Osteoblast (primary cell): Measurements from ENCODE around the gene APOA4. TPM values are rescaled to one million over a fixed set of nuclear protein-coding genes. Genes with fewer than 3 reads are reported as not detected.

Source experiments
- DNase-seq: peaks from one replicate; pipeline ENCODE4 v3.0.0; 2011; ENCODE audit warnings: low spot score, mixed read lengths; ENCODE audit not compliant: insufficient read length; ENCODE audit errors: missing footprints
- H2AFZ ChIP-seq: 2 replicates; pipeline ENCODE4 v1.6.0; 2011; ENCODE audit warnings: mild to moderate bottlenecking, low read length
- H3K27ac ChIP-seq: 2 replicates; pipeline ENCODE4 v1.5.1; 2011; ENCODE audit warnings: mild to moderate bottlenecking, low read depth, low read length, moderate library complexity
- H3K27me3 ChIP-seq: 2 replicates; pipeline ENCODE4 v1.6.0; 2012; ENCODE audit warnings: mild to moderate bottlenecking, control low read depth, inconsistent platforms, low read length, moderate library complexity; ENCODE audit not compliant: insufficient read depth
- H3K36me3 ChIP-seq: 2 replicates; pipeline ENCODE4 v1.5.1; 2011; ENCODE audit warnings: mild to moderate bottlenecking, low read length, control low read depth, moderate library complexity; ENCODE audit not compliant: insufficient read depth
- H3K4me1 ChIP-seq: 2 replicates; pipeline ENCODE4 v1.5.1; 2011; ENCODE audit warnings: mild to moderate bottlenecking, low read length, control low read depth, moderate library complexity; ENCODE audit not compliant: insufficient read depth
- H3K4me2 ChIP-seq: 2 replicates; pipeline ENCODE4 v1.6.0; 2011; ENCODE audit warnings: mild to moderate bottlenecking, low read length; ENCODE audit not compliant: insufficient read depth
- H3K4me3 ChIP-seq: fragments of 200-600 bp; sonication (generic); 3 replicates; pipeline ENCODE4 v1.5.1; 2012; ENCODE audit warnings: mild to moderate bottlenecking, low read length, inconsistent platforms; ENCODE audit not compliant: insufficient read depth
- H3K79me2 ChIP-seq: 2 replicates; pipeline ENCODE4 v1.6.0; 2012; ENCODE audit warnings: mild to moderate bottlenecking, low read length, control low read depth, inconsistent platforms; ENCODE audit not compliant: insufficient read depth
- H3K9me3 ChIP-seq: 2 replicates; pipeline ENCODE4 v1.5.1; 2011; ENCODE audit warnings: low read depth, low read length, control low read depth
- H4K20me1 ChIP-seq: 2 replicates; pipeline ENCODE4 v1.6.0; 2012; ENCODE audit warnings: mild to moderate bottlenecking, low read length, control low read depth; ENCODE audit not compliant: insufficient read depth
- total RNA-seq: library from RNA; depleted of rRNA; stranded (reverse); fragments of >200 nt; gene quantifications from 2 replicates; pipeline ENCODE4 v1.2.3, GENCODE V29; 2012
- TF ChIP-seq, protein P1 (sequence below): IDR thresholded peaks from 2 replicates; pipeline ENCODE4 v1.5.1; 2011; ENCODE audit warnings: mild to moderate bottlenecking, low read depth, low read length, moderate library complexity; ENCODE audit errors: extremely low read depth

The APOA4 gene
- total RNA-seq, 1 donor, result not detected

DNA sequence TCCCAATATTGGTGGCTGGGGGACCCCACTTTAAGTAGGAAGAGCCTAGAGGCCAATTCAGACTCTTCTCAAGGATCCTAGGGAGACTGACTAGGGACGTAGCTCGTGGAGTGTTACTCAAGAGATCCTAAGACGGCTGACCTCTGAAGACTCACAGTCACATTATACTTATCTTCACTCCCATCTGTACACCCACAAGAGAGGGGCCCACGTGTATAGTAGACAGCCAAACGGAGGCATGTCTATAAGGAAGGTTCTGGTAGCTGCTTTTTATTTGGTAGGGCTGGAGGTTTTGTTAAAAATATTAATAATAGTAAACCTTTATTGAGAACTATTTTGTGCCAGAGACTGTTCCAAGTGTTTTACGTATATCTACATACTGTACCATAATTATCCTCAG lies 37.2 kb upstream of the APOA4 start:
- Histone ChIP-seq H3K27ac (no peak overlapping the region), H4K20me1 (no peaks in the 10 kb centered on the region), H3K27me3 (no peaks in the 10 kb centered on the region), H2AFZ (no peak overlapping the region), H3K9me3 (no peaks in the 10 kb centered on the region), H3K36me3 (peaks cover 54% of the 10 kb centered on the region), H3K4me1 (peaks cover 48% of the 10 kb centered on the region), H3K79me2 (no peaks in the 10 kb centered on the region), H3K4me2 (no peak overlapping the region), H3K4me3 (no peak overlapping the region)
- TF ChIP-seq, protein P1, sequence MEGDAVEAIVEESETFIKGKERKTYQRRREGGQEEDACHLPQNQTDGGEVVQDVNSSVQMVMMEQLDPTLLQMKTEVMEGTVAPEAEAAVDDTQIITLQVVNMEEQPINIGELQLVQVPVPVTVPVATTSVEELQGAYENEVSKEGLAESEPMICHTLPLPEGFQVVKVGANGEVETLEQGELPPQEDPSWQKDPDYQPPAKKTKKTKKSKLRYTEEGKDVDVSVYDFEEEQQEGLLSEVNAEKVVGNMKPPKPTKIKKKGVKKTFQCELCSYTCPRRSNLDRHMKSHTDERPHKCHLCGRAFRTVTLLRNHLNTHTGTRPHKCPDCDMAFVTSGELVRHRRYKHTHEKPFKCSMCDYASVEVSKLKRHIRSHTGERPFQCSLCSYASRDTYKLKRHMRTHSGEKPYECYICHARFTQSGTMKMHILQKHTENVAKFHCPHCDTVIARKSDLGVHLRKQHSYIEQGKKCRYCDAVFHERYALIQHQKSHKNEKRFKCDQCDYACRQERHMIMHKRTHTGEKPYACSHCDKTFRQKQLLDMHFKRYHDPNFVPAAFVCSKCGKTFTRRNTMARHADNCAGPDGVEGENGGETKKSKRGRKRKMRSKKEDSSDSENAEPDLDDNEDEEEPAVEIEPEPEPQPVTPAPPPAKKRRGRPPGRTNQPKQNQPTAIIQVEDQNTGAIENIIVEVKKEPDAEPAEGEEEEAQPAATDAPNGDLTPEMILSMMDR, result no peak
- DNase-seq, result no peak

DNA sequence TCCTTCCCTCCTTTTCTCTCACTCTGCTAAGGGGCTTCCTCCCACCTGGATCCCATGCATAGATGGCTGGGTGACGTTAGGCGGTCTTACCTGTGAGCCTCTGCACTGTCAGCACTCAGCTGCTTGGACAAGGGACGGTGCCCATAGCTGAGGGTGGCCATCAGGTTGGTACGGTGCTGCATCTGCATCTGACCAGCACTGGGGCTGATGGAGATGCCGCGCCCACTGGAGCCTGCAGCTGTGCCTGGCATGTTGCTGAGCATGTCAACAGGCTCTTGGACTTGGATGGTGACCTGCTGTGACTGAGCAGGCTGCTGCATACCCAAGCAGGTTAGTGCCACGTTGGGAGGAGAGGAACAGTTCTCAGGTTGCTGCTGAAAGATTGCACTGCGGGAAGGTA lies 36.1 kb upstream of the APOA4 start:
- Histone ChIP-seq H3K9me3 (no peaks in the 10 kb centered on the region), H3K4me2 (no peak overlapping the region), H3K4me3 (no peak overlapping the region), H3K27me3 (no peaks in the 10 kb centered on the region), H3K79me2 (no peaks in the 10 kb centered on the region), H2AFZ (no peak overlapping the region), H3K27ac (no peak overlapping the region), H3K4me1 (peaks cover 41% of the 10 kb centered on the region), H4K20me1 (no peaks in the 10 kb centered on the region), H3K36me3 (peaks cover 62% of the 10 kb centered on the region)
- TF ChIP-seq, protein P1, result no peak
- no peak for DNase-seq

DNA sequence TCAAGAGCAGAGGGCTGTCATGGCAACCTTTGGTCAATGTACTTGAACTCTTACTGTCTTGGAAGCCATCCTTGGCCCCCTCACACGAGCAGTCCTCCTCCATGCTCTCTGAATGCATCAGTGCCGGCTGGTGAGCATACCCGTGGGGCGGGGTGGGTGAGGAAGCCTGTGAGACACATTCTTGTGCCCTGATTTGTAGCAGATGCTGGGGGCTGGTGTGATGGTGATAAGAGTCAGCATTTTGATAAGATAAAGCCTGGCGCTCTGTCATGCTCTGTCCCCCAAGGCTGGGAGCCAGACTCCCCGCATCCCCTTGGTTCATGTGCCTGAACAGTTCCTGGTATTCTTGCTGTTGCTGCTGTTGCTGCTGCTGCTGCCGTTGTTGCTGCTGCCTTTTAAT lies 34.8 kb upstream of the APOA4 start:
- peak overlapping the region; percentile 25 for H3K27ac ChIP-seq
- TF ChIP-seq, protein P1, result no peak
- H4K20me1 ChIP-seq, result no peaks in the 10 kb centered on the region
- H3K4me3 ChIP-seq, result no peak overlapping the region
- H3K4me2 ChIP-seq, result no peak overlapping the region
- no peak overlapping the region for H2AFZ ChIP-seq
- peaks cover 47% of the 10 kb centered on the region for H3K4me1 ChIP-seq
- no peaks in the 10 kb centered on the region for H3K79me2 ChIP-seq
- no peaks in the 10 kb centered on the region for H3K9me3 ChIP-seq
- peaks cover 55% of the 10 kb centered on the region for H3K36me3 ChIP-seq
- DNase-seq, result no peak
- no peaks in the 10 kb centered on the region for H3K27me3 ChIP-seq

DNA sequence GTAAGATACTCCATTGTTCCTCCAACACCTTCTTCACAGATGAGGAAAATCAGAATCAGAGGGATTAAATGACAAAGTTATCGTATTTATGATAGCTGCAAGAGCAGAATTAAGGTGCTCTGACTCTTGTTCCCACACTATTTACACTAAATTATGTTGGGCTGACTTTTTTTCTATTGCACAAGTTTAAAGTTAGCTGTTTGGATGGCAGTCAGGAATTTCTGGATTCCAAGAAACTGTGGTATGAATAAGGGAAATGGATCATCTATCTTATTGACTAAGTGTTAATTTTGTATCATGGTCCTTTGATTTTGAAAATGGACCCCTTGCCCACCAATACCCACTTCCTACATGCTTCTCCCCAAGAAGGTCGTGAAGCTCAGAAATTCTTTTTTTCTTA lies 34.2 kb upstream of the APOA4 start:
- Histone ChIP-seq H3K9me3 (no peaks in the 10 kb centered on the region), H3K4me2 (no peak overlapping the region), H3K27ac (peak overlapping the region; percentile 25), H3K36me3 (peaks cover 52% of the 10 kb centered on the region), H3K4me3 (no peak overlapping the region), H2AFZ (no peak overlapping the region), H3K79me2 (no peaks in the 10 kb centered on the region), H4K20me1 (no peaks in the 10 kb centered on the region), H3K4me1 (peaks cover 52% of the 10 kb centered on the region), H3K27me3 (no peaks in the 10 kb centered on the region)
- TF ChIP-seq, protein P1, result no peak
- DNase-seq, result no peak
